Activated CD8-positive, alpha-beta T cell treated with anti-CD3 and anti-CD28 coated beads for 36 hours (primary cell): ENCODE data around the gene GRID2. TPM values are rescaled to one million over a fixed set of nuclear protein-coding genes. Genes with fewer than 3 reads are reported as not detected.

Source experiments
- ATAC-seq: fragments of 200-7000 bp; cut with Tn5 transposase; one replicate; pipeline ENCODE4 v1.10.0; 2021; ENCODE audit warnings: mild to moderate bottlenecking, moderate library complexity
- CTCF ChIA-PET: fragments of 350-600 bp; sonication (Branson Sonifier 250); formaldehyde crosslinking; loops from one replicate; lab custom pipeline; 2021; ENCODE audit warnings: antibody characterized with exemption; lab: Charles Lee
- POLR2A ChIA-PET: fragments of 350-600 bp; sonication (Branson Sonifier 250); formaldehyde crosslinking; loops from one replicate; lab custom pipeline; 2021; ENCODE audit warnings: antibody characterized with exemption; lab: Charles Lee
- DNase-seq: peaks from one replicate; pipeline ENCODE4 v3.0.0-alpha.2; 2020
- H3K27ac Mint-ChIP-seq: one replicate; pipeline ENCODE4 v1.8.0; 2021; ENCODE audit warnings: mild to moderate bottlenecking, mixed read lengths
- H3K27me3 Mint-ChIP-seq: one replicate; pipeline ENCODE4 v1.8.0; 2021; ENCODE audit warnings: mixed read lengths
- H3K36me3 Mint-ChIP-seq: one replicate; pipeline ENCODE4 v1.8.0; 2021; ENCODE audit warnings: low read depth, mixed read lengths
- H3K4me1 Mint-ChIP-seq: one replicate; pipeline ENCODE4 v1.8.0; 2021; ENCODE audit warnings: low read depth, mixed read lengths
- H3K4me3 Mint-ChIP-seq: one replicate; pipeline ENCODE4 v1.8.0; 2021; ENCODE audit warnings: mild to moderate bottlenecking, moderate library complexity, mixed read lengths
- H3K9me3 Mint-ChIP-seq: one replicate; pipeline ENCODE4 v1.8.0; 2021; ENCODE audit warnings: mixed read lengths
- CTCF ChIP-seq: fragments of 200-600 bp; IDR thresholded peaks from one replicate; pipeline ENCODE4 v1.8.0; 2022; ENCODE audit warnings: antibody characterized with exemption, mild to moderate bottlenecking
- intact Hi-C: fragments of 100-400 bp; cut with micrococcal nuclease; formaldehyde crosslinking; loops from one replicate; pipeline ENCODE4 v1.10.0; 2022
- total RNA-seq, 2 experiments: library from RNA; stranded (reverse); gene quantifications; one replicate each; pipeline ENCODE4 v1.2.3, GENCODE V29; 2021

GRID2 gene
- total RNA-seq, 2 experiments from 2014 or later: not detected

DNA sequence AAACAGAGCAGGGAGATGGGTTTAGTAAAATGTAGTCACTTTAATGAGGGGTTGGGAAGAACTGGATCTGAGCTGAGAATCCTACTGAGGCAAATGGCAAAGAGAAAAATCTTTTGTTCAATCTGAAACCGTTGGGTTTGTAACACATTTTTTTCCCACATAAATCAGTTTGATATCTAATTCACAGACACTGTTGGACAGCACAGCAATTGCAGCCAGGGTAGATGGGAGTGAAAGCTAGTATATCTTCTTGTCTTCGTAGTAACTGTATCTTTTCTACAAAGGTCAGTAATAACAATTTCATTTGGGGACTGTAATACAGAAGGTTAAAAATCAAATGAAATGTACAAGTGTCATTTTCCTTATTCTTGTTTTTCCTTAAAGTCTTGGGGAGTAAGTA lies 875.3 kb downstream of the GRID2 start:
- TF ChIP-seq CTCF: no peak
- intact Hi-C loops: no loop called here
- ChIA-PET CTCF (no interaction called here), POLR2A (no interaction called here)
- Mint-ChIP-seq H3K4me1 (no peaks in the 10 kb centered on the region), H3K27me3 (no peaks in the 10 kb centered on the region), H3K36me3 (no peaks in the 10 kb centered on the region), H3K4me3 (no peak overlapping the region), H3K27ac (no peak overlapping the region), H3K9me3 (peaks cover 1% of the 10 kb centered on the region)
- ATAC-seq (no peak), DNase-seq (no peak)

- no peak for DNase-seq
- Mint-ChIP-seq H3K4me1 (no peaks in the 10 kb centered on the region), H3K27me3 (no peaks in the 10 kb centered on the region), H3K4me3 (no peak overlapping the region), H3K27ac (no peak overlapping the region), H3K36me3 (no peaks in the 10 kb centered on the region), H3K9me3 (peaks cover 3% of the 10 kb centered on the region)
- intact Hi-C loops: no loop called here
- POLR2A ChIA-PET: no interaction called here
- no peak for ATAC-seq
- TF ChIP-seq CTCF: no peak
- CTCF ChIA-PET: no interaction called here
These were observed 879.0 kb downstream of the GRID2 start for GRCh38 chr4:93182722-93183121.

DNA sequence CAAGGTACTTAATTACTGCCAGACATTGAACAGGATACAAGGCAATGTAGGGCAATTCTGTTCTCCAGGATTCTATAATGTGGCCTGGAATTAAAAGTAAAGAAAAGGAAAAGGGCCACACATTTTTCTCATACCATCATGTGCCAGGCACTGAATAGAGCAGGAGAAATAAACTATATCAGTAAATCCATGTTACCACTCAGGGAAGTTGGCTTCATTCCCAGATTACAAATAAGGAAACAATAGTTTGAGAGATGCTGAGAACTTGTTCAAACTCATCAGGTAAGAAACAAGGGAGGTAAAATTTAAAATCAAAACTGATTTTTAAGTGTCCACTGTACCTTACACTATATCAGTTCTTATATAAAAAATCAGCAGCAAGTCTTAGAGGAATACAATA lies 879.8 kb downstream of the GRID2 start:
- Mint-ChIP-seq H3K27me3 (no peaks in the 10 kb centered on the region), H3K27ac (no peak overlapping the region), H3K4me3 (no peak overlapping the region), H3K9me3 (peaks cover 3% of the 10 kb centered on the region), H3K4me1 (no peaks in the 10 kb centered on the region), H3K36me3 (no peaks in the 10 kb centered on the region)
- DNase-seq: no peak
- ATAC-seq: no peak
- ChIA-PET CTCF (no interaction called here), POLR2A (no interaction called here)
- TF ChIP-seq CTCF: no peak
- intact Hi-C loops: no loop called here

DNA sequence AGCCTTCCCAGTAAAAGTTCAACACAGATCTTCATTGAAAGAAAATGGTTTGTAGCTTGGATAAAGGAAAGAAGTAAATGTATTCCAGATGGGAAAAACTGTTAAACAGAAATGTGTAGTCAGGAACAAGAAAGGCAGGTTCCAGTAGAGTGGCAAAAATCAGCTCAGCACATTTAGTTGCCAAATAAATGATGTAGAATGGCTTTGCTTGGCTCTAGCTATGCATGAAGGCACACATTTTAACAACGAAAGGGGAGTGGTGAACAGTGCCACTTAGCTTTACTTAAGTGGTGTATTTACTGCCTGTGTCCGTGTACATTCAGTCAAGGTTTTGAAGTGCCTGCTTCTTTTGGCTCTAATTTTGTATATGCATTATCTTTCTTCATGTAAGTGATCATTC lies 880.3 kb downstream of the GRID2 start:
- Mint-ChIP-seq H3K4me3 (no peak overlapping the region), H3K4me1 (no peaks in the 10 kb centered on the region), H3K9me3 (peaks cover 3% of the 10 kb centered on the region), H3K27ac (no peak overlapping the region), H3K36me3 (no peaks in the 10 kb centered on the region), H3K27me3 (no peaks in the 10 kb centered on the region)
- intact Hi-C loops: no loop called here
- no peak for ATAC-seq
- ChIA-PET CTCF (no interaction called here), POLR2A (no interaction called here)
- DNase-seq: no peak
- TF ChIP-seq CTCF: no peak

DNA sequence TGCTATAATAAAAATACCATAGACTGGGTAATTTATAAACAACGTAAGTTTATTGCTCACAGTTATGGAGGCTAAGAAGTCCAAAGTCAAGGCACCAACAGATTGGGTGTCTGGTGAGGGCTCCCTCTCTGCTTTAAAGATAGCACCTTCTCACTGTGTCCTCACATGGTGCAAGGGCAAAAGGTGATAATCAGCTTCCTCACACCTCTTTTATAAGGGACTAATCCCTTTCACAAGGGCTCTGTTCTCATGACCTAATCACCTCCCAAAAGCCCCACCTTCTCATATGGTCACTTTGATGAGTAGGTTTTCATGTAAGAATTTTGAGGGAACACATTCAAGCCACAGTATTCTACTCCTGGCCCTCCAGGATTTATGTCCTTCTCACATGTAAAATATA lies 883.1 kb downstream of the GRID2 start:
- H3K9me3 Mint-ChIP-seq: peaks cover 3% of the 10 kb centered on the region
- ChIA-PET POLR2A (no interaction called here), CTCF (no interaction called here)
- H3K27ac Mint-ChIP-seq: no peak overlapping the region
- no peak for TF ChIP-seq CTCF
- H3K27me3 Mint-ChIP-seq: no peaks in the 10 kb centered on the region
- no peak for DNase-seq
- H3K36me3 Mint-ChIP-seq: no peaks in the 10 kb centered on the region
- intact Hi-C loops: no loop called here
- ATAC-seq: no peak
- no peaks in the 10 kb centered on the region for H3K4me1 Mint-ChIP-seq
- no peak overlapping the region for H3K4me3 Mint-ChIP-seq
